ENCODE results near the gene SLC39A13.

The SLC39A13 gene

GRCh38 chr11:47373876-47374719 is 34.3 kb upstream of the SLC39A13 start:
- Histone ChIP-seq H3K9ac (ENCODE audit: low read length) (no peak overlapping the region), H3K4me3 (ENCODE audit: low read length) (no peak overlapping the region), H4K20me1 (ENCODE audit: insufficient read depth, low read length) (no peaks in the 10 kb centered on the region), H3K79me2 (ENCODE audit: low read length) (no peaks in the 10 kb centered on the region), H3K9me2 (replicated peaks; ENCODE audit: insufficient read depth, low read length) (no peaks in the 10 kb centered on the region), H2AFZ (ENCODE audit: low read length) (0 out of 2 replicates have a peak overlapping the region, but pooled peaks have one; percentile 43), H3K36me3 (replicated peaks; ENCODE audit: insufficient read depth, low read length) (no peaks in the 10 kb centered on the region), H3K27me3 (replicated peaks; ENCODE audit: insufficient read depth, low read length) (no peaks in the 10 kb centered on the region), H3K27ac (ENCODE audit: low read length) (no peak overlapping the region), H3K4me1 (ENCODE audit: low read length) (0 out of 2 replicates have a peak, but pooled peaks cover 7% of the 10 kb centered on the region), H3K9me3 (replicated peaks; ENCODE audit: insufficient read depth, low read length) (no peaks in the 10 kb centered on the region), H3F3A (ENCODE audit: insufficient read depth, low read length) (no peaks in the 10 kb centered on the region), H3K4me2 (ENCODE audit: low read depth, low read length) (no peak overlapping the region)
- DNase-seq, result peak; percentile 69
- TF ChIP-seq EZH2phosphoT487 (IDR thresholded peaks at IDR 0.05; ENCODE audit: low read length) (no peak), CTCF (IDR thresholded peaks at IDR 0.05; ENCODE audit: low read length) (peak; percentile 94)

DNA sequence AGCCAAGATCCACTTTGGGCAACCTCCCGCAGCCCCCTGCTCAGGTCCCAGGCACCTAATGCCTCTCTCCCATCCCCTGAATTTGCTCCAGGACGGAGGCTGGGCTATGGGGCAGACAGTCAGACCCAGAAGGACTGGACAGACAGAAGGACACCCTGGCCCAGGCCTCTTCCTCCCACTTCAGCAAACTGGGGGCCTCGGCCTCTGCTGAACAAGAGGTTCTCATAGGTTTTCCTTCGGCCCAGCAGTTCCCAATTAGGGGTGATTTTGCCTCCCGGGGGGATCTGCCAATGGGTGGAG is 33.7 kb upstream of the SLC39A13 start:
- no peaks in the 10 kb centered on the region for H3K9me2 ChIP-seq (replicated peaks; ENCODE audit: insufficient read depth, low read length)
- no peaks in the 10 kb centered on the region for H3K9me3 ChIP-seq (replicated peaks; ENCODE audit: insufficient read depth, low read length)
- H3K4me2 ChIP-seq (ENCODE audit: low read depth, low read length), result no peak overlapping the region
- H3F3A ChIP-seq (ENCODE audit: insufficient read depth, low read length), result no peaks in the 10 kb centered on the region
- H3K4me1 ChIP-seq (ENCODE audit: low read length), result 0 out of 2 replicates have a peak, but pooled peaks cover 7% of the 10 kb centered on the region
- H2AFZ ChIP-seq (ENCODE audit: low read length), result no peak overlapping the region
- no peak for DNase-seq
- no peak overlapping the region for H3K9ac ChIP-seq (ENCODE audit: low read length)
- H3K36me3 ChIP-seq (replicated peaks; ENCODE audit: insufficient read depth, low read length), result no peaks in the 10 kb centered on the region
- no peak for TF ChIP-seq CTCF (IDR thresholded peaks at IDR 0.05; ENCODE audit: low read length)
- no peak for TF ChIP-seq EZH2 (optimal IDR thresholded peaks at IDR 0.05; ENCODE audit: low read depth, low read length)
- no peak for TF ChIP-seq EZH2phosphoT487 (IDR thresholded peaks at IDR 0.05; ENCODE audit: low read length)
- H3K79me2 ChIP-seq (ENCODE audit: low read length), result no peaks in the 10 kb centered on the region
- no peak overlapping the region for H3K4me3 ChIP-seq (ENCODE audit: low read length)
- H4K20me1 ChIP-seq (ENCODE audit: insufficient read depth, low read length), result no peaks in the 10 kb centered on the region
- H3K27ac ChIP-seq (ENCODE audit: low read length), result no peak overlapping the region
- no peaks in the 10 kb centered on the region for H3K27me3 ChIP-seq (replicated peaks; ENCODE audit: insufficient read depth, low read length)

DNA sequence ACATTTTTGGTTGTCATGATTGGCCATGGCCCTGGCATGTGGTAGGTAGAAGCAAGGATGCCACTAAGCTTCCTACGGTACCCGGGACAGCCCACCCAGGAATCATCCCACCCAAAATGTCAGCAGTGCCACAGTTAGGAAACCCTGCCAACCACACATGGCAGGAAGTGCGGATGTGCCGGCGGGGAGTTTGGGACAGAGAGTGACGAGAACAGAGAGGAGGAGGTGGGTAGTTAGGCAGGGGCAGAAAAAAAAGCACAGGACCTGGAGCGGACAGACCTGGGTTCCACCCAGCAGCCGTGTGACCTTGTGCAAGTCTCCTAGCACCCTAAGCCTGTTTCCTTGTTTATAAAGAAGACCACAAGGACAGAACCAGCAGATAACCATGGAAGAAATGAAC is 33.4 kb upstream of the SLC39A13 start:
- H3K4me2 ChIP-seq (ENCODE audit: low read depth, low read length), result no peak overlapping the region
- no peaks in the 10 kb centered on the region for H3K9me2 ChIP-seq (replicated peaks; ENCODE audit: insufficient read depth, low read length)
- no peak overlapping the region for H3K27ac ChIP-seq (ENCODE audit: low read length)

More for the DNA sequence above, 33.4 kb upstream of the SLC39A13 start:
- DNase-seq, result no peak
- H3K27me3 ChIP-seq (replicated peaks; ENCODE audit: insufficient read depth, low read length), result no peaks in the 10 kb centered on the region
- no peaks in the 10 kb centered on the region for H3F3A ChIP-seq (ENCODE audit: insufficient read depth, low read length)
- H3K36me3 ChIP-seq (replicated peaks; ENCODE audit: insufficient read depth, low read length), result no peaks in the 10 kb centered on the region
- no peak overlapping the region for H3K9ac ChIP-seq (ENCODE audit: low read length)
- no peaks in the 10 kb centered on the region for H3K79me2 ChIP-seq (ENCODE audit: low read length)
- H4K20me1 ChIP-seq (ENCODE audit: insufficient read depth, low read length), result no peaks in the 10 kb centered on the region
- H2AFZ ChIP-seq (ENCODE audit: low read length), result no peak overlapping the region
- TF ChIP-seq EZH2phosphoT487 (IDR thresholded peaks at IDR 0.05; ENCODE audit: low read length), result no peak
- no peak for TF ChIP-seq CTCF (IDR thresholded peaks at IDR 0.05; ENCODE audit: low read length)
- no peak for TF ChIP-seq EZH2 (optimal IDR thresholded peaks at IDR 0.05; ENCODE audit: low read depth, low read length)
- 0 out of 2 replicates have a peak, but pooled peaks cover 7% of the 10 kb centered on the region for H3K4me1 ChIP-seq (ENCODE audit: low read length)
- H3K9me3 ChIP-seq (replicated peaks; ENCODE audit: insufficient read depth, low read length), result no peaks in the 10 kb centered on the region
- H3K4me3 ChIP-seq (ENCODE audit: low read length), result no peak overlapping the region
